ENCODE results near the gene KCNA10.

DNA sequence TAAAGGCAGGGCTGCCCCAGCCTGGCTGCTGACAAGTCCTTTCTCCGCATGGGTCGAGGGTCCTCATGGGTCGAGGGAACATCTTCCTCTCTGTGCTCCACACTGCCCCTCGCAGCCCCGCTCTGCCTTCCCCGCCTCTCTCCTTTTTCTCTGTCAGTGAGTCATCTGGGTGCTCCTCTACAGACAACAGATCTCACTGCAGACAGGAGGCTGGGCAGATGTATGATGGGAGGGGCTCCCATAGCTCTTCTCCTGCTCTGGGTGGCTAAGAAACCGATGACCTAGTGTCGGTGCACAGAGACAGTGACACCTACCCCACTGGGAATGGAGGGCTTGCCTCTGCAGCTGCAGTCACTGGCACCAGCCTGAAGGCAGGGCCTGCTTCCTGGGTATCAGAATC lies 5.5 kb downstream of the KCNA10 start:
- TF ChIP-seq, protein P1, sequence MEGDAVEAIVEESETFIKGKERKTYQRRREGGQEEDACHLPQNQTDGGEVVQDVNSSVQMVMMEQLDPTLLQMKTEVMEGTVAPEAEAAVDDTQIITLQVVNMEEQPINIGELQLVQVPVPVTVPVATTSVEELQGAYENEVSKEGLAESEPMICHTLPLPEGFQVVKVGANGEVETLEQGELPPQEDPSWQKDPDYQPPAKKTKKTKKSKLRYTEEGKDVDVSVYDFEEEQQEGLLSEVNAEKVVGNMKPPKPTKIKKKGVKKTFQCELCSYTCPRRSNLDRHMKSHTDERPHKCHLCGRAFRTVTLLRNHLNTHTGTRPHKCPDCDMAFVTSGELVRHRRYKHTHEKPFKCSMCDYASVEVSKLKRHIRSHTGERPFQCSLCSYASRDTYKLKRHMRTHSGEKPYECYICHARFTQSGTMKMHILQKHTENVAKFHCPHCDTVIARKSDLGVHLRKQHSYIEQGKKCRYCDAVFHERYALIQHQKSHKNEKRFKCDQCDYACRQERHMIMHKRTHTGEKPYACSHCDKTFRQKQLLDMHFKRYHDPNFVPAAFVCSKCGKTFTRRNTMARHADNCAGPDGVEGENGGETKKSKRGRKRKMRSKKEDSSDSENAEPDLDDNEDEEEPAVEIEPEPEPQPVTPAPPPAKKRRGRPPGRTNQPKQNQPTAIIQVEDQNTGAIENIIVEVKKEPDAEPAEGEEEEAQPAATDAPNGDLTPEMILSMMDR (IDR thresholded peaks at IDR 0.05) = no peak
- no peak for TF ChIP-seq POLR2A (IDR thresholded peaks at IDR 0.05)

All from right lobe of liver (tissue), 4 donors.